GM18526 (cell line): ENCODE measurements around the gene SURF1.

Source experiments
- POLR2A ChIP-seq: IDR thresholded peaks from 3 replicates; pipeline ENCODE4 v1.6.1; 2011; ENCODE audit not compliant: insufficient read length; ENCODE audit errors: extremely low read depth

SURF1 gene

GRCh38 chr9:133356391-133357091 is at the start of gene SURF1, which contains the start of gene SURF2:
Gene SURF1, minus strand, starts transcription at chr9:133356487. Its CDS starts 34 bp downstream, at chr9:133356453.
Gene SURF2, plus strand, starts transcription at chr9:133356550. Its CDS starts 43 bp downstream, at chr9:133356593.
- TF ChIP-seq POLR2A = peak; percentile 87

- TF ChIP-seq POLR2A = no peak
Measured at GRCh38 chr9:133405508-133406438, 49.5 kb upstream of the SURF1 start.

- TF ChIP-seq POLR2A = no peak
Measured at GRCh38 chr9:133404454-133405002, 48.2 kb upstream of the SURF1 start.

GRCh38 chr9:133403766-133404453 is 47.6 kb upstream of the SURF1 start:
- TF ChIP-seq POLR2A = no peak

GRCh38 chr9:133402689-133403088 is 46.4 kb upstream of the SURF1 start:
- no peak for TF ChIP-seq POLR2A

- TF ChIP-seq POLR2A = no peak
Measured at GRCh38 chr9:133401588-133401987, 45.3 kb upstream of the SURF1 start.

GRCh38 chr9:133400292-133400691 is 44.0 kb upstream of the SURF1 start:
- no peak for TF ChIP-seq POLR2A

- TF ChIP-seq POLR2A = no peak
Measured at GRCh38 chr9:133397895-133398294, 41.6 kb upstream of the SURF1 start.

- TF ChIP-seq POLR2A = no peak
Measured at GRCh38 chr9:133397370-133397769, 41.1 kb upstream of the SURF1 start.

- TF ChIP-seq POLR2A = no peak
Measured at GRCh38 chr9:133396952-133397351, 40.7 kb upstream of the SURF1 start.

- no peak for TF ChIP-seq POLR2A
Measured at GRCh38 chr9:133394687-133395271, 38.5 kb upstream of the SURF1 start.

- TF ChIP-seq POLR2A = no peak
Measured at GRCh38 chr9:133393399-133393798, 37.1 kb upstream of the SURF1 start.

- no peak for TF ChIP-seq POLR2A
Measured at GRCh38 chr9:133390713-133391112, 34.4 kb upstream of the SURF1 start.

GRCh38 chr9:133389562-133389961 is 33.3 kb upstream of the SURF1 start:
- TF ChIP-seq POLR2A = no peak

GRCh38 chr9:133389025-133389557 is 32.8 kb upstream of the SURF1 start:
- no peak for TF ChIP-seq POLR2A

GRCh38 chr9:133387680-133388079 is 31.4 kb upstream of the SURF1 start:
- no peak for TF ChIP-seq POLR2A
